ENCODE data around the gene FARS2.

FARS2 gene

DNA sequence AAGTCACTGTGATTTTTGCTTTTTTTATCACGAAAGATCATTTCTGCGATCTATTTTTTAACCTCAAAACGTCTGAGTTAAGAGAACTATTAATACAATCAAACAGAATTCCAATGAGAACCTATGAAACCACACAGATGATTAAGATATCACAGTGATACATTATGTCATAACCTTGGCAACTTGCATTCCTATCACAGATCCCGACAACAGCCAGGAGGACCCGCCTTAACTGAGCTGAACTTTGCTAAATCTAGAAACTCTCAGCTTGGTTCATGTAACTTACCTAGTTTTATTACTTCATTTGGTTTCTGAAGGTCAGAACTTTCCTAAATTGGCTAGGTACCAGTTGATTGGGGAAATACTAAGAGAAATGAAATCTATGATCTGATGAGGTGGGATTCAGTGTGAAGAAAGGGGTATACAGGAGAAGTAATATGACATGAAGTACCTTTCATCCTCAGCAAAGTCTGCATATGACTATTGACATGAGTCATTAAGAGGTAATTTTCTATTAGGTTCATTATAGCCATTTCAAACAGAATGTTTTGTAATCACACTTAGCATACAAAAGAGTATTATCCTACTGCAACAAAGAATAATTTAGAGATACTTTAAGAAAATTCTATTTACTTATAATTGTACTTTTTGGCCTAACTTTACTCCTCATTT lies 11.7 kb upstream of the FARS2 start:
- Histone ChIP-seq H3K4me3 (ENCODE audit: low read depth in 1 of 2, low read length in 1 of 2) (no peak overlapping the region), H3K4me1 (ENCODE audit: control insufficient read depth in 1 of 2, insufficient read depth in 1 of 2, low read depth in 1 of 2, low read length in 1 of 2) (no peaks in the 10 kb centered on the region), H3K27ac (no peak overlapping the region), H3K27me3 (no peaks in the 10 kb centered on the region), H3K9me3 (no peaks in the 10 kb centered on the region), H3K36me3 (no peaks in the 10 kb centered on the region)
- TF ChIP-seq, protein P1, sequence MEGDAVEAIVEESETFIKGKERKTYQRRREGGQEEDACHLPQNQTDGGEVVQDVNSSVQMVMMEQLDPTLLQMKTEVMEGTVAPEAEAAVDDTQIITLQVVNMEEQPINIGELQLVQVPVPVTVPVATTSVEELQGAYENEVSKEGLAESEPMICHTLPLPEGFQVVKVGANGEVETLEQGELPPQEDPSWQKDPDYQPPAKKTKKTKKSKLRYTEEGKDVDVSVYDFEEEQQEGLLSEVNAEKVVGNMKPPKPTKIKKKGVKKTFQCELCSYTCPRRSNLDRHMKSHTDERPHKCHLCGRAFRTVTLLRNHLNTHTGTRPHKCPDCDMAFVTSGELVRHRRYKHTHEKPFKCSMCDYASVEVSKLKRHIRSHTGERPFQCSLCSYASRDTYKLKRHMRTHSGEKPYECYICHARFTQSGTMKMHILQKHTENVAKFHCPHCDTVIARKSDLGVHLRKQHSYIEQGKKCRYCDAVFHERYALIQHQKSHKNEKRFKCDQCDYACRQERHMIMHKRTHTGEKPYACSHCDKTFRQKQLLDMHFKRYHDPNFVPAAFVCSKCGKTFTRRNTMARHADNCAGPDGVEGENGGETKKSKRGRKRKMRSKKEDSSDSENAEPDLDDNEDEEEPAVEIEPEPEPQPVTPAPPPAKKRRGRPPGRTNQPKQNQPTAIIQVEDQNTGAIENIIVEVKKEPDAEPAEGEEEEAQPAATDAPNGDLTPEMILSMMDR (IDR thresholded peaks at IDR 0.05): no peak

DNA sequence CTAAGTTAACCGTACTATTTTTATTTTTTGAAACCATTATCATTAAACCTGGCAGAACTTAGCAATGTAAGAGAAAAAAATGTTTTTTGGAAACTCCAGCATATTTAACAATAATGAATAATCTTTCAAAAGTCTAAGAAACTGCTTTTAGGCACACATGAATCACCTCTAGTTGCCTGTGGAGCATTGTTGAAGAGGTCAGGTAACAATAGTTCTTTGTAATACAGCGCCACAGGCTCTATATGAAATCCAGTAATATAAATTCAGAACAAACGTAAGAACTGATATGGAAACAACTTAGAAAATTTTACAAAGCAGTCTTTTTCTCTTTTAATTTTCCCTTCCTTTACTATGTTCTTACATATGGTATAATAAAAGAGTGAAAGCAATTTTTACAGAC lies 10.9 kb upstream of the FARS2 start:
- Histone ChIP-seq H3K27ac (no peak overlapping the region), H3K4me3 (ENCODE audit: low read depth in 1 of 2, low read length in 1 of 2) (no peak overlapping the region)
- TF ChIP-seq, protein P1 (IDR thresholded peaks at IDR 0.05): no peak

DNA sequence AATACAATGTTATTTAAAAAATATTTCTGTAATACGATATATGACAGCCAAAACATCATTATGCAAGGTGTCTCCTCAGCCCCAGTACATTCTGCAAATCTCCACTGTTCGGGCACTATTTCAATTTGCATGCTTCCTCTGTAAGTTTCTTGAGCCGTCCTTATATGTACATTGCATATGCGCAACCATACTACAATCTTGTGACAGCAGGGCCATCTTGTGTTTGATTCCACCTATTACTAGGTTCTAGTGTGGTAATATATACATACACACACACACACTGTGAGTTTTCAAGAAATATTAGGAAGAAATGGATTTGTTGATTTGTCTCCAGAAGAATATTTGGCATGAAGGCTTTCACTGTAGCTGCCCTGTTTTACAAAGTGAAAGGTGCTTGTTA lies 10.4 kb upstream of the FARS2 start:
- H3K27ac ChIP-seq: no peak overlapping the region

More for the DNA sequence above, 10.9 kb upstream of the FARS2 start:
- Histone ChIP-seq H3K36me3 (no peaks in the 10 kb centered on the region), H3K27me3 (no peaks in the 10 kb centered on the region), H3K4me1 (ENCODE audit: control insufficient read depth in 1 of 2, insufficient read depth in 1 of 2, low read depth in 1 of 2, low read length in 1 of 2) (no peaks in the 10 kb centered on the region), H3K9me3 (no peaks in the 10 kb centered on the region)

DNA sequence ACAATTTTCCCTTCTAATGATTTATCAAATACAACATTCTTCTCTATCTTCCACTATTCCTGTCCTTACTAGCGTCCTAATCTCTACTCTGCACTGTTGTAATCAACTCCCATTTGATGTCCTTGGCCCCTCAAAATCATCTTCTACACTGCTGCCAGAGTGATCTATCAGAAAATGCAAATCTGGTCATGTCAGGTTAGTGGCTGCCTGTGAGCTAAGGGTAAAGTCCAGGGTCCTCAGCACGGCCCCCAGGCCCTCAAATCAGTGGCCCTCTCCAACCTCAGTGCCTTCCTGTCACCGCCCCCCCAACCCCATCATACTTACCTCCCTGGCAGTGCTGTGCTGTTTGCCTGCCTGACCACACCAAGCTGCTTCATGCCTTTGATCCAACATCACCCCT lies 4.4 kb upstream of the FARS2 start:
- no peak overlapping the region for H3K27ac ChIP-seq
- peaks cover 12 to 13% of the 10 kb centered on the region in 2 experiments for H3K4me1 ChIP-seq (ENCODE audit: control insufficient read depth in 1 of 2, insufficient read depth in 1 of 2, low read depth in 1 of 2, low read length in 1 of 2)
- TF ChIP-seq, protein P1 (IDR thresholded peaks at IDR 0.05): no peak
- H3K36me3 ChIP-seq: no peaks in the 10 kb centered on the region
- no peak overlapping the region for H3K4me3 ChIP-seq (ENCODE audit: low read depth in 1 of 2, low read length in 1 of 2)
- H3K27me3 ChIP-seq: no peaks in the 10 kb centered on the region
- H3K9me3 ChIP-seq: no peaks in the 10 kb centered on the region

More for the DNA sequence above, 10.4 kb upstream of the FARS2 start:
- Histone ChIP-seq H3K4me1 (ENCODE audit: control insufficient read depth in 1 of 2, insufficient read depth in 1 of 2, low read depth in 1 of 2, low read length in 1 of 2) (no peaks in the 10 kb centered on the region), H3K9me3 (no peaks in the 10 kb centered on the region), H3K36me3 (no peaks in the 10 kb centered on the region), H3K4me3 (ENCODE audit: low read depth in 1 of 2, low read length in 1 of 2) (no peak overlapping the region), H3K27me3 (no peaks in the 10 kb centered on the region)
- TF ChIP-seq, protein P1 (IDR thresholded peaks at IDR 0.05): no peak

DNA sequence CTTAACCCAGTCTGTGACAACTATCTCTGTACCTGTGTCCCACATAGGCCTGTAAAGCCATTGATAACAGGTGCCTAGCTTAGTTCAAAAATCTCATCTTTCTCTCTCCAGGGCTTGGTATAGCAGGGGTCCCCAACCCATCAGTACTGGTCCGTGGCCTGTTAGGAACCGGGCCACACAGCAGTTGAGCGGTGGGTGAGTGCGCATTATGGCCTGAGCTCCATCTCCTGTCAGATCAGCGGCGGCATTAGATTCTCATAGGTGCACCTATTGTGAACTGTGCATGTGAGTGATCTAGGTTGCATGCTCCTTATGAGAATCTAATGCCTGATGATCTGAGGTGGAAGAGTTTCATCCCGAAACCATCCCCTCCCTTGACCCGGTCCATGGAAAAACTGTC lies 3.9 kb upstream of the FARS2 start:
- H3K4me1 ChIP-seq (ENCODE audit: control insufficient read depth in 1 of 2, insufficient read depth in 1 of 2, low read depth in 1 of 2, low read length in 1 of 2): peaks cover 17% of the 10 kb centered on the region in 2 experiments
- H3K9me3 ChIP-seq: no peaks in the 10 kb centered on the region
- H3K4me3 ChIP-seq (ENCODE audit: low read depth in 1 of 2, low read length in 1 of 2): no peak overlapping the region
- no peaks in the 10 kb centered on the region for H3K27me3 ChIP-seq
- TF ChIP-seq, protein P1 (IDR thresholded peaks at IDR 0.05): no peak
- H3K36me3 ChIP-seq: no peaks in the 10 kb centered on the region
- no peak overlapping the region for H3K27ac ChIP-seq

Measured in neutrophil (primary cell).